ENCODE results near the gene KCNE1.
"Not testable (repeated sequence)": the region's sequence is repeated elsewhere in the genome, so short reads cannot be mapped to it uniquely, and the experiment has no call there.

Gene KCNE1

GRCh38 chr21:34406676-34407075 is 105.3 kb downstream of the KCNE1 start:
- FAIRE-seq, result not testable (repeated sequence)

GRCh38 chr21:34406102-34406501 is 105.9 kb downstream of the KCNE1 start:
- not testable (repeated sequence) for FAIRE-seq

GRCh38 chr21:34405686-34406085 is 106.3 kb downstream of the KCNE1 start:
- FAIRE-seq, result not testable (repeated sequence)

GRCh38 chr21:34404742-34405141 is 107.3 kb downstream of the KCNE1 start:
- FAIRE-seq, result not testable (repeated sequence)

GRCh38 chr21:34400522-34400921 is 111.5 kb downstream of the KCNE1 start:
- FAIRE-seq, result not testable (repeated sequence)

All from G401.6 (cell line).